HK-2 (cell line): ENCODE results near the gene BLVRB.
A peak's percentile ranks its signal among the peaks of the same experiment; 100 is the strongest.
"Not testable (repeated sequence)": the region's sequence is repeated elsewhere in the genome, so short reads cannot be mapped to it uniquely, and the experiment has no call there.

Experiments used
- DNase-seq: peaks from one replicate; pipeline ENCODE4 v3.0.0-alpha.2; 2018; ENCODE audit not compliant: unreplicated experiment

Gene BLVRB

GRCh38 chr19:40450664-40451063, 14.9 kb downstream of the BLVRB start:
- no peak for DNase-seq

GRCh38 chr19:40449506-40449905, 16.0 kb downstream of the BLVRB start:
- DNase-seq, result no peak

- no peak for DNase-seq
Measured at GRCh38 chr19:40446263-40446784, 19.2 kb downstream of the BLVRB start.

GRCh38 chr19:40445780-40446262, 19.7 kb downstream of the BLVRB start:
- DNase-seq, result no peak

- DNase-seq, result no peak
Measured at GRCh38 chr19:40444825-40445312, 20.7 kb downstream of the BLVRB start.

GRCh38 chr19:40444000-40444824, 21.3 kb downstream of the BLVRB start, which contains the start of gene SERTAD3:
SERTAD3 (minus strand) TSS chr19:40444335; CDS start chr19:40442080, 2,255 bp downstream.
- peak; percentile 95 for DNase-seq

GRCh38 chr19:40443131-40443999, 22.2 kb downstream of the BLVRB start:
- peak; percentile 99 for DNase-seq

GRCh38 chr19:40442328-40443130, 23.0 kb downstream of the BLVRB start:
- DNase-seq, result no peak

- DNase-seq, result no peak
Measured at GRCh38 chr19:40441719-40442253, 23.8 kb downstream of the BLVRB start.

GRCh38 chr19:40438284-40438683, 27.3 kb downstream of the BLVRB start:
- DNase-seq, result no peak

- peak; percentile 83 for DNase-seq
Measured at GRCh38 chr19:40433391-40434216, 31.9 kb downstream of the BLVRB start.

GRCh38 chr19:40432760-40433159, 32.8 kb downstream of the BLVRB start:
- not testable (repeated sequence) for DNase-seq

- no peak for DNase-seq
Measured at GRCh38 chr19:40431698-40432097, 33.8 kb downstream of the BLVRB start.

GRCh38 chr19:40430242-40430641, 35.3 kb downstream of the BLVRB start:
- DNase-seq, result not testable (repeated sequence)

- not testable (repeated sequence) for DNase-seq
Measured at GRCh38 chr19:40428197-40428596, 37.3 kb downstream of the BLVRB start.

GRCh38 chr19:40425450-40426287, 39.9 kb downstream of the BLVRB start, which contains the start of gene SERTAD1:
SERTAD1 (minus strand) TSS chr19:40425992; CDS start chr19:40423546, 2,446 bp downstream.
- peak; percentile 99 for DNase-seq

- peak; percentile 30 for DNase-seq
Measured at GRCh38 chr19:40424637-40425449, 40.7 kb downstream of the BLVRB start.

GRCh38 chr19:40423938-40424337, 41.6 kb downstream of the BLVRB start:
- no peak for DNase-seq
